ENCODE measurements around the gene TRPM3. TPM values are rescaled to one million over a fixed set of nuclear protein-coding genes. Genes with fewer than 3 reads are reported as not detected.

The TRPM3 gene
- total and polyA plus RNA-seq, 2 of the 13 experiments (the other 11 are each of a cell fraction or from before 2014, with no cell fraction given): not detected

- TF ChIP-seq ZNF318 (CRISPR knock-in tag; IDR thresholded peaks at IDR 0.05): no peak
- TF ChIP-seq ZSCAN21 (CRISPR knock-in tag; IDR thresholded peaks at IDR 0.05; ENCODE audit: borderline replicate concordance): no peak
- no peak for TF ChIP-seq PHF8 (CRISPR knock-in tag; IDR thresholded peaks at IDR 0.05)
- TF ChIP-seq KLF9 (CRISPR knock-in tag; IDR thresholded peaks at IDR 0.05; ENCODE audit: low read depth): no peak
- no peak for TF ChIP-seq NAIF1 (CRISPR knock-in tag; IDR thresholded peaks at IDR 0.05; ENCODE audit: borderline replicate concordance)
- no peak for TF ChIP-seq ZNF703 (CRISPR knock-in tag; IDR thresholded peaks at IDR 0.05; ENCODE audit: borderline replicate concordance)
- TF ChIP-seq ZNF766 (CRISPR knock-in tag; IDR thresholded peaks at IDR 0.05; ENCODE audit: borderline replicate concordance): no peak
These were observed 618.7 kb downstream of the TRPM3 start (continued) for GRCh38 chr9:70502690-70503089.

Measured in HepG2 (cell line).